Left colon (tissue), 2 donors: Measurements from ENCODE around the gene DENND1A. TPM values are rescaled to one million over a fixed set of nuclear protein-coding genes. Genes with fewer than 3 reads are reported as not detected.
"Not testable (repeated sequence)": the region's sequence is repeated elsewhere in the genome, so short reads cannot be mapped to it uniquely, and the experiment has no call there.

Source experiments
- ATAC-seq: fragments of 200-7000 bp; cut with Tn5 transposase; one replicate; pipeline ENCODE4 v1.9.1; 2020; ENCODE audit warnings: mild to moderate bottlenecking, moderate library complexity
- DNase-seq, 2 donors: peaks; one replicate each; pipeline ENCODE4 v3.0.0-alpha.2; 2020
- intact Hi-C, 2 donors: fragments of 100-400 bp; cut with DNase I in 1 of 2; cut with micrococcal nuclease in 1 of 2; formaldehyde crosslinking; loops; one replicate each; pipeline versions ENCODE4 v1.11.2 to v1.14.0; 2022; cut with DNase I, micrococcal nuclease
- total RNA-seq, 2 donors: library from RNA; stranded (reverse); fragmentation: NEBNext Ultra II Directional; extraction: Animal tissue kit (Norgen Biotek cat#: 25700); gene quantifications; one replicate each; pipeline ENCODE4 v1.2.1, GENCODE V29; 2021
- donor health status: DM: no; HTN: no; CAD: no.
- donor health status: DM: yes; HTN: yes; CAD: no.

Gene DENND1A
- total RNA-seq, 2 donors from 2014 or later: 28.8 to 36.8 TPM

DNA sequence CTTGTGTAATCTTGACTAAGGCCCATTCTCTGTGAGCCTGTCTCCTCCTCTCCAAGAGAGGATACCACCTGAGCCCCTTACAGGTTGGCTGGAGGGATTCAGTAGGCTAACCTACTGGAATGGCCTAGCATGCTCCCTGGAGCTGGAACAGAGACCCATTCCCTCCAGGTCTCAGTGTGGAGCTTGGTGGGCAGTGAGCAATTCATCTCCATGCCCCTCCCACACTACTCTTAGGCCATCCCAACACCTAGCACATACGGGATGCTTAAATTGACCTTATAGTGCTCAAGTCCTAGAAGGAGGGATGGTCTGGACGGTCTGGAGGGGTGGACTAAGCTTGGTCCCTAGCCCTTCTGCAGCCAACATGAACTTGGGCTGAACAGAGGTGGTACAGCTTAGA, 498.3 kb downstream of the DENND1A start:
- intact Hi-C loops: no loop called here
- no peak for DNase-seq
- no peak for ATAC-seq

DNA sequence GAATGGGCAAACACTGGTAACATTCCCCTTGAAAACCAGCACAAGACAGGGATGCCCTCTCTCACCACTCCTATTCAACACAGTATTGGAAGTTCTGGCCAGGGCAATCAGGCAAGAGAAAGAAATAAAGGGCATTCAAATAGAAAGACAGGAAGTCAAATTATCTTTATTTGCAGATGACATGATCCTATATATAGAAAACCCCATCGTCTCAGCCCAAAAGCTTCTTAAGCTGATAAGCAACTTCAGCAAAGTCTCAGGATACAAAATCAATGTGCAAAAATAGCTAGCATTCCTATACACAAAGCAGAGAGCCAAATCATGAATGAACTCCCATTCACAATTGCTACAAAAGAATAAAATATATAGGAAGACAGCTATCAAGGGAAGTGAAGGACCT, 501.5 kb downstream of the DENND1A start:
- intact Hi-C loops, DNase-seq, ATAC-seq: not testable (repeated sequence)

GRCh38 chr9:123426406-123426805, 503.5 kb downstream of the DENND1A start:
- intact Hi-C loops: no loop called here
- ATAC-seq (peak; percentile 50), DNase-seq (no peak)

GRCh38 chr9:123425836-123426365, 504.0 kb downstream of the DENND1A start:
- no peak for DNase-seq
- ATAC-seq: no peak
- intact Hi-C loops: no loop called here

- intact Hi-C loops: no loop called here
- DNase-seq: no peak
Measured at GRCh38 chr9:123425261-123425821, 504.6 kb downstream of the DENND1A start.

DNA sequence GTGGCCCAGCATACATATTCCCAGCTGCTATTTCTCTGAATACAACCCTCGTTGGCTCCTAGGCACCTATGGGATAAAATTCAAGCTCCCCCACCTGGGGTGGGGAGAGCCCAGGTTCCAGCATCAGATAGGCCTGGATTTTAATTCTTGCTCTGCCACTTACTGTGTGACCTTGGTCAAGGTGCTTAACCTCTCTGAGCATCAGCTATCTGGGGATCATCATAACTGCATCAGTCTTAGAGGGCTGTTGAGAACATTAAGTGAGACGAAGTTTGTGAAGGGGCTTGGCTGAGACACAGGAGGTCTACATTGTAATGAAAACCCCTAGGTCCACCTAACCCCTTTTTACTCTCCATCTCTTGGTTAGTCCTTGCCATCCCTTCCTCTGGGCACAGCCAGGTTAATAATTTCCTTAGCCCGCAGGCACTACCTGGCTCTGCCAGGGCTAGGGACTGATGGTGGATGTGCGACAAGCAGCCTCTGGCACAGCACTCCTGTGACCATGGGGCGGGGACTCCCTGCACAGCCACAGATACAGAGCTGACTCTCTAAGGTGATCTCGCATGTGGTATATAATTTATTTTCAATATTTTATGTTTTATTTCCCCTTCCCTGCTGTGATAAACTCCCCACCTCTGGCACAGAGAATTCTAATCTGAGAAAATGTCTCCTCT, 505.2 kb downstream of the DENND1A start:
- ATAC-seq (no peak), DNase-seq (no peak)
- intact Hi-C loops: no loop called here

More at GRCh38 chr9:123425261-123425821, 504.6 kb downstream of the DENND1A start:
- ATAC-seq: no peak

- DNase-seq (no peak), ATAC-seq (no peak)
- intact Hi-C loops: no loop called here
Measured at GRCh38 chr9:123424131-123424530, 505.8 kb downstream of the DENND1A start.

GRCh38 chr9:123423311-123423640, 506.6 kb downstream of the DENND1A start:
- ATAC-seq (no peak), DNase-seq (no peak)
- intact Hi-C loops: no loop called here

DNA sequence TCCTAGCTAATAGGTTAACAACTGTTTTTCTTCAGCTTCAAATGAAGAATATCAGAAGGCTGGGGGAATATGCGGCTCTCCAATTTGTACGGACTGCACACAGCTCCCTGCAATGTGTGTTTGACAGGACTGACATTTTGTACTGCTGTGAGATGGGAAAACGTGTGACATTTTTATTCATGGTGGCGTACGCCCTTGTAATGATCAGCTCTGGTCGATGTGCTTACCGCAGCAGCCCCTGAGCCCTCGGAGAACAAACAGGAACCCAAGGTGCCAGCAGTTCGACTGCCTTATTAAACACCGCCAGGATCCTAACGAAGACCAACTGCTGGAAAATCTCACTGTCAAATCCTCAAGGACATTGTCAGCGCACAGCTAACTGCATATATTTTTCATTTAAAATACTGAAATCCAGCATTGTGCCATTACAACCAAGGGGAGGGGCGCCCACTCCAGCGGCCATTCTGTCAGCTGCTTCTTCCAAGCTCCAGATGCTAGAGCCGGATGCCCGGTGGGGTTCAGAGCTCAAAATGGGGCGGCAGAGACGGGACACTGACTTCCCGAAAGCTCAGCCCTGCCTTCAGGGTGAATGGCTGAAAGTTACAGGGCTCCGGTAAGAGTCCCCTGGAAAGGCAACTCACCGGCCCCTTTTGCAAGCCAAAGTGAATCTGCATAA, 507.2 kb downstream of the DENND1A start:
- ATAC-seq (no peak), DNase-seq (no peak)
- intact Hi-C loops: no loop called here

DNA sequence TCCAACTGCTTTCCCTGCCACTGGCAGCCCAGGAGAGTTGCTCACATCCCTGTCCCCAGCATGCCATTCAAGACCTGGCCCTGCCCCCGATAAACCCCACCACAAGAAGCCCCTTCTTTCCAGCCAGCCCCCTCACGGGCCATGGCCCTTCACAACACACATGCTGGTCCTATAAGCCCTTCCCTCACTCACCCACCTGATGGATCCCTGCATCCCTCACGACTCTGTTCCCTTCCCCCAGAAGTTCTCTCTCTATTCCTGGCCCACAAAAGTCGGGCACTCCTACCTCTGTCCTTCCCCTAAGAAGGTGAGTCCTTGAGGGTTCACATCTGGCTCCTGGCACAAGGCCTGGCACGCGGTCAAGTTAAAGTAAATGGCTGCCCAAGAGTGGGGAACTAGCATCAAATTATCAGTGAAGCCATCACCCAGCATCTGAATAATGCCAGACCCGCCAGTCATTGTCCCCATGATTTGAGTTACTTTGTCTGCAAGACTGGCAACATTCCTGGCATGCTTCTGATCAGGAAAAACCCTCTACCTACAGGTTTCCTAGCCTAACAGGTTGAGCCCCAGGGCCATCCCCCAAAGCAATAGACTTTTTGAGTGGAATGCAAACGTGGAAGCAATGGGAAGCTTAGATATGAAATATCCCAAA, 508.0 kb downstream of the DENND1A start:
- intact Hi-C loops: no loop called here
- no peak for ATAC-seq
- peak in 1 of 2 donors; percentile 2 for DNase-seq

DNA sequence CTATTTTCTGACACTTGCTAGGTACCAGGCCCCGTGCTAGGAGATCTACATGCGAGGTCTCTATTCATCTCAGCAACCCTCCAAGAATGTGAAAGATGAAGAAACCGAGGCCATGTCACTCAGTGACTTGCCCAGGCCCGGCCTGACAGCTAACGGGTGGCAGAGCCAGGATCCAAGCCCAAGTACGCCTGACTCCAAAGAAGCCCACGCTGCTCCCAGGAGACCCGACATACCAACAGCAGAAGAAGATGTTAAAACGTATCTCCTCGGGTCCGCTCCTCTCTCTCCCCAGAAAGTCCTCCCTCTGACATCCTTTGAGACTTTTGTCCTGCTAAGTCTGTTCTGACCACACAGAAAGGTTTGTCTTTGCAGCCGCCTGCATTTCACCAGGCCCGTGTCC, 508.7 kb downstream of the DENND1A start:
- ATAC-seq (no peak), DNase-seq (no peak)
- intact Hi-C loops: no loop called here

DNA sequence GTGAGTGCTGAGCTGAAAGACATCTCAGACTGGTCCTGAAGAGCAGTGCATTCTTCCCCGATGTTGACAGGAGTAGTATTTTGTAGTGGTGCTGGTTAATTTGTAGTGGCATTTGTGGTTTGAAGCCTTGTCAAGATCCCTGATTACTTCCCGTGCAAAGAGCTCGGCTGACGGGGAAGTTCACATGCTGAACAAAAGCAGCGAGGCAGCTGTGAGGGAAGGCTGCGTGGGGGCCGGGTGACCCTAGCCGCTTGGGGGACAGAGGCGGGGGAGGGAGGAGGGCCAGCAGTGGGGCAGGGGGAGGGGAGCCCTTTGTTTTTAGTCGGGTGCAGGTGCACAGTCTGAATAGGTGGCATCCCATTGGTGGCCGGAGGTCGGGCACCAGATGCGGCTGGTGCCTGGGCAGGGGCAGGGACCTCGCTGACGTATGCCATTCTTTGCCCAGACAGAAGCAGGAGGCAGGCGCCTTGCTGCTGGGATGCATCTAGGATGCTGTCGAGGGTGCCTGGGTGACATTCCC, 509.3 kb downstream of the DENND1A start:
- no peak for ATAC-seq
- DNase-seq: no peak
- intact Hi-C loops: no loop called here

DNA sequence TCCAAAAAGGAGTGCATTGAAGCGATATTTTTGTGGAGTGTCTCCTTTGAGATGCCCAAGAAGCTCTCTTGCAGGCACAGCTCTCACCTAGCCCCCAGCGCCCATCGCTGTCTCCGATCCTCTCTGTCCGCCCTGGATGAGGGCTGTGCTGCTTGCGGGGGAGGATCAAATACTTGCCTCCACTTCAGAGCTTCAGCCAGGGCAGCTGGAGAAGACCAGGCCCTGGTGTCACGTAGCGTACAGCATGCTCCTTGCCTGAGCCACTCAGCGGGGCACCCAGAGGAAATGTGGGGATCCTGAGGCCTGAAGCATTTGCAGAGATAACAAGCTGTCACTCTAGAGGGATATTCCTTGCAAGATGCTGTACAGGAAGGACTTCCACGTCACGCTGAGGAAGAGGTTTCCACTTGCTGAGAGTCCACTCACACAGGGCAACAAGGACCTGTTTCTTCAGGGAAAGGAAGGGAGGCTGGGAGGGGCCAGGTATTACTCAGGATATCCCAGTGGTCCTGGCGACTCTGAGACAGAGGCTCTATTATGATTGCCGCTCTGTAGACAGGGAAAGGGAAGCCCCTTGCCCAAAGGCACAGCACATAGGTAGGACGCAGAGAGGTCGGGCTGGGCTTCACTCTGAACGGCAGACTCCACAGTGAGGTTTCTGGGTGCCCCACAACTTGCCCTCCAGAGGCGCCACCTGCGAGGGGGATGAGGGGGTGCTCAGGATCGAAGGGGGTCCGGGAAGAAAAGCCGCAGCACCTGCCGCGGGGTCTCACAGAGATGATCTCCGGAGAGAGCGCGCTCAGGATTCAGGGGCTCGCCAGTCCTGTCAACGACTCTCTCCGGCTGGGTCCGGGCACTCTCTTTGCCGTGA, 510.0 kb downstream of the DENND1A start:
- intact Hi-C loops: no loop called here
- ATAC-seq (no peak), DNase-seq (no peak)

GRCh38 chr9:123419091-123419490, 510.8 kb downstream of the DENND1A start:
- DNase-seq: peak in 1 of 2 donors; percentile 6
- no peak for ATAC-seq
- intact Hi-C loops: no loop called here

DNA sequence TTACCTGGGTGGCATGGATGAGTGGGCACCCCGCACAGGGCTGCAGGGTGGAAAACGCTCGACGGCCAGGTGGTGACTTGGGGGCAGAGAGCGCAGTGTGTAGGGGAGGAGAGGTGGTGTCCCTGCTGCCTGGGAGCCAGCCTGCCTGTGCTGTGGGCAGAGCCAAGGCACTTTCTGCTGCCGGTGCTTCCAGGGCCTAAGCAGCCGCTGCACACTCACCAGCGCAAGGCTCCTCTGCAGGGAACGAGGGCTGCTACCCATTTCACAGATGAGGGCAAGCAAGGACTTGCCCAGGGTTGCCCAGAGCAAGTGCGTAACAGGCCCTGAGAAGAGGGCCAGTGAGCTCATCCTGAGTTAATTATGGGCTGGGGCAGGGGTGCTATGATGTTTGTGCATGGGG, 511.4 kb downstream of the DENND1A start:
- no peak for ATAC-seq
- intact Hi-C loops: no loop called here
- peak in 1 of 2 donors; percentile 7 for DNase-seq

- intact Hi-C loops: no loop called here
- DNase-seq (peak in 1 of 2 donors; percentile 8), ATAC-seq (no peak)
Measured at GRCh38 chr9:123418052-123418430, 511.9 kb downstream of the DENND1A start.

DNA sequence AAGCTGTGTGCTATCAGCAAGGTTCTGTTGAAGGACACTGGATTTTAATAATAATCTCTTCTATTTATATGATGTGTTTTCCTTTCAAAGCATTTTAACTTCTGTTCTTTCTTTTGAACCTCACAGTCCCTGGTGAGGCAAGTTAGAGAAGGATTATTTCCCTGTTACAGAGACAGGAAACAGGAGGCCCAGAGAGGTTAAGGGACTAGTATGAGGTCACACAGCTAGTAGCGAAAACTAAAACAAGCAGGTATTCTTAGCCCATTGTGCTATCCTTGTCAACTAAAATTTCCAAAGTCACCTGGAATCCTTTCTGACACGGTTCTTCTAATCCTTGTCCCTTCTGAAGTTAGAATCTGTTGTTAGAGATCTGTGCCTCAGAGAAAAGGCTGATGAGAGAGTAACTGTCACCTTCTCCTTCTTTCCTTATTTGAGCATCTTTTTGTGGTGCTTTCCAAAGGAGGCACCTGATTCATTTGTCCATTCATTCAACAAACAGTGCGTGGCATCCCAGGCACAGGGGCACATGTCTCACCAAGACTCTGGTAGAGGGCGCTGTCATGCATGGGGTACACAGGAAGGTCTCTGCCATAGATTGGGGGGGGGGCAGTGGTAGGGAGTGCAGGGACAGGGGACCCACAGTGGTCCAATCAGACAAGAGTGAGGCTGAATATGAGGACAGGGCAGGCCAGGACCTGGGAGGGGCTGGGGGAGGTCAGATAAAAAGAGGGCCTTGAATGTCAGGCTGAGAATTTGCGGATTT, 512.5 kb downstream of the DENND1A start:
- DNase-seq (peak in 1 of 2 donors; percentile 10), ATAC-seq (no peak)
- intact Hi-C loops: no loop called here

DNA sequence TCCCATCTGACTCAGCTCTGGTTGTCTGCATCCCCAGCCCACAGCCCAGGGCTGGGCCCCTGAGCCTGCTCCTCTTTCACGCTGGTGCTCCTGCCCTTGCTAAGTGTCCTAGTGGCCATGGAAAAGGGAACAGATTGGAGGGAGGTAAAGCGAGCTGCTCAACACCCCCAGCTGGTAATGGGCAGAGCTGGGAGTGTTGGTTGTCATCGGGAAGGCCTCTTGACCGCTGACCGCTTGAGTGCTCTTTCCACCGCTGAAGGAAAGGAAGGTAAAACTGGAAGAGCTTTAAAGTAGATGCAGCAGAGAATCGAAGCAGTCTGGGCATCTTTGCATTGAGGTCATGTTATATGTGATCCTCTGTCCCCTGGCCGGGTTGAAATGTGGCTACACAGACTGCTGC, 513.8 kb downstream of the DENND1A start:
- ATAC-seq: no peak
- peak in 1 of 2 donors; percentile 6 for DNase-seq
- intact Hi-C loops: no loop called here
